Heart left ventricle (tissue), 13 donors: ENCODE measurements around the gene DOP1A.

Source experiments
- POLR2A ChIP-seq, 2 donors: fragments of 450-650 bp; IDR thresholded peaks; one replicate each; pipeline ENCODE4 v1.6.1; 2017; ENCODE audit warnings: antibody characterized with exemption in 2 of 2, mild to moderate bottlenecking in 2 of 2, moderate library complexity in 2 of 2
- TF ChIP-seq, protein P1 (sequence below), 12 donors: fragments of 200-600 bp; sonication (generic) in 4 of 12; IDR thresholded peaks; one replicate each; pipeline versions ENCODE4 v1.5.0 to v1.8.0; 2018 to 2022; ENCODE audit warnings: antibody characterized with exemption in 12 of 12, mild to moderate bottlenecking in 5 of 12
- donor health status: ischemic (EF 13 %, LVEDD 7.1; RV severe dilation, severe dysfunction).
- donor health status: DM: no; HTN: yes; CAD: no.
- donor health status: DM: no; HTN: no; CAD: no.
- donor health status: ischemic (EF 25% LVEDD 6.9; RV normal size, moderate dysfunction).
- donor health status: ischemic (EF 25% LVEDD 5.7; RV mildly dilated, moderate dysfunction).
- donor health status: ischemic (EF 35%, LVEDD 5.7; RV mildly dilated, moderate dysfunction).
- donor health status: nonischemic (EF 11% LVEDD 7.7; RV severe dilation, severe dysfunction).
- donor health status: DM: yes; HTN: yes; CAD: no.
- donor health status: PGD.
- donor health status: ischemic (EF 29% LVEDD 5.4; RV normal size, mild dysfunction).
- donor health status: nonischemic (EF 23%, LVEDD 6.1; RV moderate dilation, normal function).

DNA sequence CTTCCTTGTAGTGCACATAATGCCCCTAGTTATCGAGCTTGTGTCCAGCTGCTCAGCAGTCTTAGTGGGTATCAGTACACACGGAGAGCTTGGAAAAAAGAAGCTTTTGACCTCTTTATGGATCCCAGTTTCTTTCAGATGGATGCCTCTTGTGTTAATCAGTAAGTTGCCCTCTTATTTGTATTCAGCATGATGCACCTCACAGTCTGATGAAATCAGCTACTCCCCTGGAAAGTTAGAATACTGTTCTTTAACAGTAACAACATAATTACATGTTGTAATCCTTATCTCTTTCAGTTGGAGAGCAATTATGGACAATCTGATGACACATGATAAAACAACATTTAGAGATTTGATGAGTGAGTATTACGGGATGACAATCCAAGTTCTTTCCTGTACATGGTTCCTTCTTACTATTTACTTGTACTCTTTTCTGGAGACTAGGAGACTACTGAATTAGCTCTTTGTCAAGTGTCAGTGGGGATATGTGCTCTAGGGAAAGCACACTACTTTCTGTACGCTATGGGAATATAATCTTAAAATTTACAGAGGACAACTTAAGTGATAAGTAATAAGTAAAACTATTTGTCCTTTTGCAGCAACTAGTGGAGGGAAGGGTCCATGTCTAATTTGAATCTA lies 86.5 kb downstream of the DOP1A start:
- TF ChIP-seq, protein P1, sequence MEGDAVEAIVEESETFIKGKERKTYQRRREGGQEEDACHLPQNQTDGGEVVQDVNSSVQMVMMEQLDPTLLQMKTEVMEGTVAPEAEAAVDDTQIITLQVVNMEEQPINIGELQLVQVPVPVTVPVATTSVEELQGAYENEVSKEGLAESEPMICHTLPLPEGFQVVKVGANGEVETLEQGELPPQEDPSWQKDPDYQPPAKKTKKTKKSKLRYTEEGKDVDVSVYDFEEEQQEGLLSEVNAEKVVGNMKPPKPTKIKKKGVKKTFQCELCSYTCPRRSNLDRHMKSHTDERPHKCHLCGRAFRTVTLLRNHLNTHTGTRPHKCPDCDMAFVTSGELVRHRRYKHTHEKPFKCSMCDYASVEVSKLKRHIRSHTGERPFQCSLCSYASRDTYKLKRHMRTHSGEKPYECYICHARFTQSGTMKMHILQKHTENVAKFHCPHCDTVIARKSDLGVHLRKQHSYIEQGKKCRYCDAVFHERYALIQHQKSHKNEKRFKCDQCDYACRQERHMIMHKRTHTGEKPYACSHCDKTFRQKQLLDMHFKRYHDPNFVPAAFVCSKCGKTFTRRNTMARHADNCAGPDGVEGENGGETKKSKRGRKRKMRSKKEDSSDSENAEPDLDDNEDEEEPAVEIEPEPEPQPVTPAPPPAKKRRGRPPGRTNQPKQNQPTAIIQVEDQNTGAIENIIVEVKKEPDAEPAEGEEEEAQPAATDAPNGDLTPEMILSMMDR (IDR thresholded peaks at IDR 0.05): no peak
- no peak for TF ChIP-seq POLR2A (IDR thresholded peaks at IDR 0.05)
